Renal cortex interstitium (tissue), 15 donors: ENCODE results near the gene HORMAD2. TPM values are rescaled to one million over a fixed set of nuclear protein-coding genes. Genes with fewer than 3 reads are reported as not detected.

Source experiments
- DNase-seq, 11 donors: peaks; one replicate each; pipeline ENCODE4 v3.0.0-alpha.2; 2013; ENCODE audit warnings: low read depth in 9 of 11, low spot score in 4 of 11; ENCODE audit errors: extremely low read depth in 1 of 11
- long read RNA-seq, 16 experiments: transcript quantifications; one replicate each; lab custom pipeline, GENCODE V29; 2026
- polyA plus RNA-seq, 3 donors: library from polyadenylated mRNA; unstranded; fragments of 120-200 nt; gene quantifications; one replicate each; pipeline ENCODE4 v1.2.1, GENCODE V29; 2013; ENCODE audit not compliant: insufficient read length in 3 of 3

Gene HORMAD2, protein sequence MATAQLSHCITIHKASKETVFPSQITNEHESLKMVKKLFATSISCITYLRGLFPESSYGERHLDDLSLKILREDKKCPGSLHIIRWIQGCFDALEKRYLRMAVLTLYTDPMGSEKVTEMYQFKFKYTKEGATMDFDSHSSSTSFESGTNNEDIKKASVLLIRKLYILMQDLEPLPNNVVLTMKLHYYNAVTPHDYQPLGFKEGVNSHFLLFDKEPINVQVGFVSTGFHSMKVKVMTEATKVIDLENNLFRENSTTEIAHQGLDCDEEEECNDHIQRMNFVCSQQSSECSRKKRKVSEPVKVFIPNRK
- under 1 TPM in 1 of 3 donors, not detected in 2; 0.10 TPM for polyA plus RNA-seq
- long read RNA-seq, donor 1 = 0 reads
- long read RNA-seq, donor 2 = 0 reads
- long read RNA-seq, donor 3 = 0 reads
- long read RNA-seq, donor 4 = 0 reads
- long read RNA-seq, donor 5 = 0 reads
- long read RNA-seq, donor 6 = 0 reads
- long read RNA-seq, donor 7 = 0 reads
- long read RNA-seq, donor 8 = 0 reads
- long read RNA-seq, donor 9 = 0 reads
- long read RNA-seq, donor 10 = 0 reads
- long read RNA-seq, donor 11 = 0 reads
- long read RNA-seq, donor 12 = 0 reads
- long read RNA-seq, donor 13 = 0 reads
- long read RNA-seq, donor 14 = 0 reads
- long read RNA-seq, donor 15 = 0 reads
- long read RNA-seq, donor 16 = 0 reads

DNA sequence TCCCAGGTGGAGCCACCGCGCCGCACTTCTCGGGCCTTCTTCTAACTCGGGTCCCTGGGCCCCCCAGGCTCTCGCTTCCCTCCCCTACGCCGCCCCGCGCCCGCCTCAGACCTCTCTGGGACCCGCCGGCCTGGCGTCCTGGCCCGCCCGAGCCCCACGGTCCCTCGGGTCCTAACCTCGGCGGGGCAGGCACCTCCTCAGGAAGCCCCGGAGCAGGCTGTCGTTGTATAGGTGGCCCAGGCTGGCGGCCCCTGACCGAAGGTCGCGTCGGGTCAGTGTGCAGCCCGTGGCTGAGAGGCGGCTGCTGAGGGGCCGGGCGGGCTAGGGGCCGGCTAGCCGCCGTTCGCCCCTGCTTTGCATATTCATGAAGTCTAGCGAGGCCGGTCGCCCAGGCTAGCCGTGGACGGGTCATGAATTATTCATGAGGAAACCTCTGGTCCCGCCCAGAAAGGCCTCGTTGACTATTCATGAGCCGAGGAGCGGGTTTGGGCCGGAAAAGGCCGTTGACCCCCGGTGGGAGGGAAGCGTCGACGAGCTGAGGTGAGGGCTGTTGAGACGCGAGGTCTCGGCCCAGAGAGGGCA is at the start of gene HORMAD2:
Gene HORMAD2 (plus strand): TSS at position 513 of the 582 bp plus-strand sequence. CDS start 13,489 bp downstream, outside the sequence.
- peak in 10 of 11 donors; percentile 18 to 56 (median 42) for DNase-seq

DNA sequence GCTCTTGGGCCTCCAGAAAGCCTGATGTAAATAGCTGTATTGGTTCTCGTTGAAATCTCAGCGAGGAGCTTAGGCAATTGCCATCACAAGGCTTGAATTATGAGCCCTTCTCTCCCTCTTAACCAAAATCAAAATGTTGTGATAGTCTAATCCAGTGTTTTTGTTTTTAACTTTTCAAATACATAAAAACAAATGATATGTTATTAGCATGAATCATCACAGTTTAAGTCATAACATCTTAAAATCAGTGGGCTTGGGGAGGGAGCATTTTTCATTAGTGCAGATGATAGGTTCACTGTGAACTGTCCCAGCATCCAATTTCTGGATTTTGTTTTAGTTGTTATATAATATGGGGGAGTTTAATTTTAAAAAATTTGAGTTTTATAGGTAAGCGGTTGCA is 48.9 kb upstream of the HORMAD2 start:
- no peak for DNase-seq

DNA sequence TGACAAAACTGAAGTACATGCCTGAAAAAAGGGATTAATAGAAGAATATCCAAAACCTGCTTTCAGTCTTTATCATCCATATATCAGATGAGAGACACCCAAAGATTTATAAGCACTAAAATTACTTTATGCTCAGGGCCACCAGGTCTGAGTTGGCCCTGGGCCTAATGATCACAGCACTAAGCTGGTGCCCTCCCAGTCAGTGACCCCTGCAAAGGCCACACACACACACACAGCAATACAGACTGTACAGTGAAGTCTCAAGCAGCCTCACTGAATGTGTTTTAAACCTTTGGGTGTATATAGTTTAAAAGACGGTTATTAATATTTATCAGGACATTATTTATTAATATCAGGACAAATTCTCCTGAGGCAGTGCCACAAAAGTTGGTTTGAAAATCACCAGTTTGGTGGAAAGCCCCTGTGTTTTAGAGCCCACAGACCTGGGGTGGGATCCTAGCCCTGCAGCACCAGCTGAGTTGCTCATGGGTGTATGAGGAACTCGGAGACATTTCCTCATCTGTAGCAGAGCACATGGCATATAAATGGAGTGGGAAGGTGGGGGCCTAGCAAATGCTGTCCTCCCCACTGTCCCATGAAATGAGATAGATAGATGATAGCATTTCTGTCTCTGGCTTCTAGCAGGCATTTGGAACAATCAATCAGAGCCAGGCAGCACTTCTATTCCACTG is 48.4 kb upstream of the HORMAD2 start:
- DNase-seq = no peak

DNA sequence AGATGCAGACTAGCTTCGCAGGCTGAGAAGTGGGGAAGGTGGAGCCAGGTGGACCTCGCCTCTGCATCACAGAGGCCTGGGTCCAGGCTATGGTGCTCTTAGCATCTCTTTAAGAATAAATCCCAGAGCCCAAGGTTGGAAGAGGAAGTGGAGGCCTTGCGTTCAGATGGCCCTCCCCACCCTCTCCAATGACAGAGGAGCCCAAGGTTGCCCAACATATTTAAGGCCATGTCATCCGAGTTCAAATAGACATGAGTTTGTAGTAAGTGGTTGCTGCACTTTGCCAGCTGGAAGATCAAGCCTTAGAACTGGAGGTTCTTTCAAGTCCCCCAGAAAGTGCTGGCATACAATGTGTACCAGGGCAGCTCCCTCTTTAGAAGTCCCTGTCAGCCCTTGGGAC is 47.1 kb upstream of the HORMAD2 start:
- DNase-seq = no peak

GRCh38 chr22:30033901-30034300 is 46.4 kb upstream of the HORMAD2 start:
- DNase-seq = no peak

DNA sequence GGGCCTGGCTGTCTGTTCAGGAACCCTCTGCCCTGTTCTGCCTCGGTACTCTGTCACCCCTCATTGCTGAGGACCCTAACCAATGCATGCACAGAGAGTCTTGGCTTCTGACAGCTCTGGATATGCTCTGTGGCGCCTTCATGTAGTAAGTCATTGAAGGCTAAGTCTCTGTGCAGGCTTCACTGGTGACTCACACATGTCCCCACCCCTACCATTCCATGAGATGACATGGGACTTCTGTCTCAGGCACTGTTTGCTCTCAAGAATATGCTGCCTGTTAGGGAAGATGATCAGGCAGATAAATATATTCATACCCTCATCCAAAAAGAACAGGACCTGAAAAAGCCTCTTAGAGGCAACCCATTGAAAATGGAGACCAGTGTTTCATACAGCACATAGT is 43.6 kb upstream of the HORMAD2 start:
- DNase-seq = no peak

DNA sequence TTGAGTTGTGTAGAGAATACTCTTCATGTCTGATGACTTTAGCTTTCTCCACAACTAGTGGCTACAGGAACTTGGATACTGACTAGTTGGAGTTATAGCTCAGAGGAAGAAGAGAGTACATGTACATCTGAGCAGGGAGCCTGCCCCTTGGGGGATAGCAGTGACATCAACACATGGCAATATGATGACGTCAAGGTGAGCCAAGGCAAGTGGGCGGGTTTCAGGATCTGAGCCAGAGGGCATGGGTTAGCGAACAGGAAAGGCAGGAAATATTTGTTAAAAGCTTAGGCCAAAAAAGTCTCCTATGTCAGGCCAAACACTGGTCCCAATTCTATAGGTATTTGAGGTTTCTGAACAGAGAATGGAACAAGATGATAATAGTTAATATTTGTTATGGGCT is 42.0 kb upstream of the HORMAD2 start:
- peak in 1 of 11 donors; percentile 15 for DNase-seq

DNA sequence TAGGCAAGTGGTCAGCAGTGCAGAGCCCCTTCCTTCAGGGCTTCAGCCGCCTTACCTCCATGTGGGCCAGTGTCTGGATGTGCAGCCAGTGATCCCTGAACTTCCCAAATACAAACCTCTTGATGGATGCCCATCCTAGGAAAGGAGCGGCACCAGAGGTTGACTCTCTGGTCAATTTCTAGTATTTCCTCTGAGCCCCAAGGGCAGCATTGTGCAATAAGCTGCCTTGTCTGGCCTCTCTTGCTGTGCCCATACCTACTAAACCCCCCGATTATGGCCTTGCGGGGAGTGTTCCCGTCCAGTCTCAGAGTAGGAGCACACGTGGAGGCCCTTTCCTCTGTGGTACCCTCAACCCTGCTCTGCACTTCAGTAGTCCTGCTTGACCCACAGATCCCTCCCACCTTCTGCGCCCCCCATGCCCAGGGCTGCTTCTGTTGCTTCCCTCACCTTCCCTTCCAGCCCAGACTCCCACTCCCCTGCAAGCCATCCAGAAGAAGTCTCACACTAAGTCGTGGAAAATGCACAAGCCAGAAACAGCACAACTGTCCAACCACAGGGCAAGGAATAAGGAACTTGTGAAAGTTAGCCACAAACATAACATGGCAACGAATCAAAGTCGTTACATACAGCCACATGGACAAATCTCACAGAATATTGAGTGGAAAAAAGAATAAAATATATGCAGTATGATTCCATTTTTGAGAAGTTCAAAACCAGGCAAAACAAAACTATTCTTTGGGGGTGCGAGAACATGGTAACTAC is 39.6 kb upstream of the HORMAD2 start:
- DNase-seq = no peak

- DNase-seq = no peak
Observed at GRCh38 chr22:30041475-30041874, 38.8 kb upstream of the HORMAD2 start.

GRCh38 chr22:30041881-30042280 is 38.4 kb upstream of the HORMAD2 start:
- DNase-seq = no peak

DNA sequence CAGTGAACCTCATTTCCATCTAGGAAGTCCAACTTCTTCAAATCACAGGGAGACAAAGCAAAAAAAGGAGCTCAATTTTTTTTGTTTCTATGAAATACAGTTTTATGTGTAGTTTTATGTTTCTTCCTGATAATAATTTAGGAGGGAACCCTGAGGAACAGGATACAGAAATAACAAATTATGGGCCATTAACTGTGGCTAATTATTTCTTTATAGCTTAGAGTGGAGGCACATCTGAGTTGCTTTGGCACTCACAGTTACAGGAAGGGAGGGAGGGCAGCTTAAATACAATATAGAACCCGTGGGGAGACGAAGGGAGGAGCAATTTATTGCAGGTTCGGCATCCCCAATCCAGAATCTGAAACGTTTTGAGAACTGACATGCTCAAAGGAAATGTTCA is 37.1 kb upstream of the HORMAD2 start:
- DNase-seq = peak in 3 of 11 donors; percentile 21 to 35 (median 23)

GRCh38 chr22:30044369-30044768 is 35.9 kb upstream of the HORMAD2 start:
- DNase-seq = peak in 2 of 11 donors; percentile 17 to 28

DNA sequence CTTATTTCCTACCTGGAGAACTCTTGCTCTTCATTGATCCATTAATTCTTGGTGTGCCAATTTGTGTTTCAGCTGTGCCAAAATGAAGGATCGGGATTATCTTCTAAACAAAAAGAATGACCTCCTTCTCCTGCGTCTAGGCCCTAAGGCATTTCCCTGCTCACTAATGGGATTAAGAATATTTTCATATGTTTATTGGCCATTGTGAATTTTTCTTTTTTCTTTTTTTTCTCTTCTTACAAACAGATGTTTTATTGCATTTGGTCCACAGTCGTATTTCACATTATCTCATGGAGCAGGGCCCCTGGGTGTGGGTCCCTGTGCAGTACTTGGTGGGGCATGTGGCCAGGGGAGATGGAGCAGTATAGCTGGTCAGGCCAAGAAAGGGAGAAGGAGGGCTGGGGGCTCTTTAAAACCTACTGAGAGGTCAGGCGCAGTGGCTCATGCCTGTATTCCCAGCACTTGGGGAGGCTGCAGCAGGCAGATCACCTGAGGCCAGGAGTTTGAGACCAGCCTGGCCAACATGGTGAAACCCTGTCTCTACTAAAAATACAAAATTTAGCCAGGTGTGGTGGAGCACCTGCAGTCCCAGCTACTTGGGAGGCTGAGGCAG is 35.3 kb upstream of the HORMAD2 start:
- DNase-seq = no peak

DNA sequence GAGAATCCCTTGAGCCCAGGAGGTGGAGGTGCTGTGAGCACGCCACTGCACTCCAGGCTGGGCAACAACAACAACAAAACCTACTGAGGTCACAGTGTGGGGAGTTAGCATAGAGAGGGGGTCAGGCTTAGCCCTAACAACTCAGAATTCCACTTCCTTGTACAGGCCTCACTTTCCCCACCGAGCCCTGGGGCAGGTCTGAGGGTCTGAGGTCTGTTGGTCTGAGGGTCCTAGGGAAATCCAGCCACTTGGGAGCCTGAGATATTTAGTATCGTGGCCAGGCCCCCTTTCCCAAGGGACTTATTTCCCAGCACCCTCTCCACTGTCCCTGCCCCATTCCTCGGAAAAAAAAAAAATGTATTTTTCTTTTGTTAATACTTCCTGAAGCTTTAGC is 34.8 kb upstream of the HORMAD2 start:
- DNase-seq = no peak

DNA sequence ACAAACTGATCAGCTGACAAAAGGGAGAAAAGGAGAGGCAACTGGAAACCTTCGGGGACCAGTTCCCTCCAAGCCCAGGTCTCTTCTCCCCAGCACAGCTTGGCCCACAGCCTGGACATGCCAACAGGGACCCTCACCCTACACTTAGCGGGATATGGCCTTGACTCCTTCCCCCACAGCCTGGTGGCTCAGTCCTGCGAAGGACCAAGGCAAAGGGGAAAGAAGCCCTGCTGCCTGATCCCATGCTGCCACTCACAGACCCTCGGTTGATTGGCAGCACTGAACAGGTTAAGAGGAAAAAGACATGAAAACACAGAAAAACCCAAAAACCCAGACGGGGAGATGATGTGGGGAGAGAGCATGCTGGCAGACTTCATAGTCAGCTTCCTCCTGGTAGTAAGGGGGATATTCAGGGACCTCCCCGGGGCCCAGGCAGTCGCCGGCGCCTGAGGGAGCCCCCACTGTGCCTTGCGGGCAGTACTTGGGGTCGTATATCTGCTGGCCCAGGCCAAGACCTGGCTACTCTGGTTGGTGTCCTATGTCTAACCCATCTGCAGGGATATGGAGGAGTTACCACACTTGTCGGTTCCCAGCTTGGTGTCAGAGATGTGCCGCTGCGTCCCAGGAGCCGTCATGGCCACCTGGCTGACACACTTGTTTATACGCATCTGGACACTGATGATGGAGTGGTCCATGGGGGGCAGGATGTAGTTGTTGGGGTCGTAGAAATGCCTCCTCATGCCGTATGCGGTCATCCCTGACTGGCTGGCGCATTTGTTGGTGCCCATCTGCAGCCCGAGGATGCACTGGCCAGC is 34.2 kb upstream of the HORMAD2 start:
- no peak for DNase-seq

GRCh38 chr22:30046716-30047363 is 33.4 kb upstream of the HORMAD2 start:
- DNase-seq = no peak

- no peak for DNase-seq
Observed at GRCh38 chr22:30047364-30047738, 32.9 kb upstream of the HORMAD2 start.
